HG03196 (cell line): Measurements from ENCODE around the gene TUBD1.
"Not testable (repeated sequence)": the region's sequence is repeated elsewhere in the genome, so short reads cannot be mapped to it uniquely, and the experiment has no call there.

Experiments used
- ATAC-seq: cut with Tn5 transposase; IDR thresholded peaks from one replicate; pipeline ENCODE4 v1.9.1; 2021; ENCODE audit not compliant: unreplicated experiment

Gene TUBD1

GRCh38 chr17:59892924-59893675 is at the start of gene TUBD1, which contains the start of gene RPS6KB1:
TUBD1 (minus strand) TSS chr17:59892943; CDS start chr17:59891002, 1,941 bp downstream.
RPS6KB1 (plus strand) TSS chr17:59893121; CDS start chr17:59893185, 64 bp downstream.
- ATAC-seq, result peak; percentile 79

GRCh38 chr17:59941131-59941530 is 48.4 kb upstream of the TUBD1 start:
- ATAC-seq, result no peak

GRCh38 chr17:59940697-59941096 is 48.0 kb upstream of the TUBD1 start:
- not testable (repeated sequence) for ATAC-seq

- ATAC-seq, result not testable (repeated sequence)
These were observed 40.6 kb upstream of the TUBD1 start for GRCh38 chr17:59933317-59933716.

GRCh38 chr17:59930768-59931167 is 38.0 kb upstream of the TUBD1 start:
- not testable (repeated sequence) for ATAC-seq

GRCh38 chr17:59930121-59930520 is 37.4 kb upstream of the TUBD1 start:
- not testable (repeated sequence) for ATAC-seq

GRCh38 chr17:59920637-59921036 is 27.9 kb upstream of the TUBD1 start:
- not testable (repeated sequence) for ATAC-seq

- no peak for ATAC-seq
These were observed 23.7 kb upstream of the TUBD1 start for GRCh38 chr17:59916446-59916845.

GRCh38 chr17:59914274-59914854 is 21.6 kb upstream of the TUBD1 start:
- ATAC-seq, result no peak

GRCh38 chr17:59907467-59907866 is 14.7 kb upstream of the TUBD1 start:
- no peak for ATAC-seq

GRCh38 chr17:59903455-59903854 is 10.7 kb upstream of the TUBD1 start:
- no peak for ATAC-seq

- ATAC-seq, result no peak
These were observed 8.9 kb upstream of the TUBD1 start for GRCh38 chr17:59901604-59902003.

- ATAC-seq, result no peak
These were observed 6.4 kb upstream of the TUBD1 start for GRCh38 chr17:59899099-59899498.

- no peak for ATAC-seq
These were observed 4.3 kb upstream of the TUBD1 start for GRCh38 chr17:59897090-59897489.

GRCh38 chr17:59893676-59894100 is 945 bp upstream of the TUBD1 start:
- ATAC-seq, result peak; percentile 12

- peak; percentile 40 for ATAC-seq
These were observed 356 bp downstream of the TUBD1 start for GRCh38 chr17:59892251-59892923.

GRCh38 chr17:59890720-59891119 is 2.0 kb downstream of the TUBD1 start:
- no peak for ATAC-seq

- ATAC-seq, result no peak
These were observed 4.5 kb downstream of the TUBD1 start for GRCh38 chr17:59888145-59888750.

GRCh38 chr17:59884861-59885260 is 7.9 kb downstream of the TUBD1 start:
- ATAC-seq, result no peak

GRCh38 chr17:59878624-59879023 is 14.1 kb downstream of the TUBD1 start:
- ATAC-seq, result no peak

GRCh38 chr17:59877965-59878364 is 14.8 kb downstream of the TUBD1 start:
- ATAC-seq, result no peak
